OCI-LY1 (cell line): Measurements from ENCODE around the gene MMP21.

Experiments used
- EZH2 ChIP-seq: fragments of 200-600 bp; sonication (generic), shearing (Covaris generic); IDR thresholded peaks from 2 replicates; pipeline ENCODE4 v1.8.0; 2017; ENCODE audit warnings: borderline replicate concordance, mixed run types, mild to moderate bottlenecking, antibody characterized with exemption, low read length, moderate library complexity, mixed read lengths
- TF ChIP-seq, protein P1 (sequence below): fragments of 200-600 bp; sonication (generic), shearing (Covaris generic); IDR thresholded peaks from 2 replicates; pipeline ENCODE4 v1.5.1; 2017; ENCODE audit warnings: mild to moderate bottlenecking, antibody characterized with exemption, low read length, moderate library complexity, mixed read lengths

DNA sequence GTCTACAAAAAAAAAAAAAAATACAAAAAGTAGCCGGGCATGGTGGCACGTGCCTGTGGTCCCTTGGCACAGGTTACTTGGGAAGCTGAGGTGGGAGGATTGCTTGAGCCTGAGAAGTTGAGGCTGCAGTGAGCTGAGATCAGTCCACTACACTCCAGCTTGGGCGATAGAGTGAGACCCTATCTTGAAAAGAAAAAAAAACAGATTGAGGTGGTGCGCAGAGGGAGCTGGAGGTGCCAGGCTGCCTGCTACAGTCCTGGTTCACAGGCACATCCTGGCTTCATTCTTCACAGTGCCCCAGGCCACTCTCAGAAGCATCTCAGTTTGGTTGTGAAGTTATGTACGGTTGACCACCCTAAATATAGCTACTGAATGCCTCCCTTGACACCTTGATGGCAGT is 4.8 kb downstream of the MMP21 start:
- TF ChIP-seq, protein P1, sequence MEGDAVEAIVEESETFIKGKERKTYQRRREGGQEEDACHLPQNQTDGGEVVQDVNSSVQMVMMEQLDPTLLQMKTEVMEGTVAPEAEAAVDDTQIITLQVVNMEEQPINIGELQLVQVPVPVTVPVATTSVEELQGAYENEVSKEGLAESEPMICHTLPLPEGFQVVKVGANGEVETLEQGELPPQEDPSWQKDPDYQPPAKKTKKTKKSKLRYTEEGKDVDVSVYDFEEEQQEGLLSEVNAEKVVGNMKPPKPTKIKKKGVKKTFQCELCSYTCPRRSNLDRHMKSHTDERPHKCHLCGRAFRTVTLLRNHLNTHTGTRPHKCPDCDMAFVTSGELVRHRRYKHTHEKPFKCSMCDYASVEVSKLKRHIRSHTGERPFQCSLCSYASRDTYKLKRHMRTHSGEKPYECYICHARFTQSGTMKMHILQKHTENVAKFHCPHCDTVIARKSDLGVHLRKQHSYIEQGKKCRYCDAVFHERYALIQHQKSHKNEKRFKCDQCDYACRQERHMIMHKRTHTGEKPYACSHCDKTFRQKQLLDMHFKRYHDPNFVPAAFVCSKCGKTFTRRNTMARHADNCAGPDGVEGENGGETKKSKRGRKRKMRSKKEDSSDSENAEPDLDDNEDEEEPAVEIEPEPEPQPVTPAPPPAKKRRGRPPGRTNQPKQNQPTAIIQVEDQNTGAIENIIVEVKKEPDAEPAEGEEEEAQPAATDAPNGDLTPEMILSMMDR, result no peak
- TF ChIP-seq EZH2, result no peak
